Osteoblast (primary cell): ENCODE measurements around the gene ZYG11A. TPM values are rescaled to one million over a fixed set of nuclear protein-coding genes. Genes with fewer than 3 reads are reported as not detected.

Source experiments
- DNase-seq: peaks from one replicate; pipeline ENCODE4 v3.0.0; 2011; ENCODE audit warnings: low spot score, mixed read lengths; ENCODE audit not compliant: insufficient read length; ENCODE audit errors: missing footprints
- H2AFZ ChIP-seq: 2 replicates; pipeline ENCODE4 v1.6.0; 2011; ENCODE audit warnings: mild to moderate bottlenecking, low read length
- H3K27ac ChIP-seq: 2 replicates; pipeline ENCODE4 v1.5.1; 2011; ENCODE audit warnings: mild to moderate bottlenecking, low read depth, low read length, moderate library complexity
- H3K27me3 ChIP-seq: 2 replicates; pipeline ENCODE4 v1.6.0; 2012; ENCODE audit warnings: mild to moderate bottlenecking, control low read depth, inconsistent platforms, low read length, moderate library complexity; ENCODE audit not compliant: insufficient read depth
- H3K36me3 ChIP-seq: 2 replicates; pipeline ENCODE4 v1.5.1; 2011; ENCODE audit warnings: mild to moderate bottlenecking, low read length, control low read depth, moderate library complexity; ENCODE audit not compliant: insufficient read depth
- H3K4me1 ChIP-seq: 2 replicates; pipeline ENCODE4 v1.5.1; 2011; ENCODE audit warnings: mild to moderate bottlenecking, low read length, control low read depth, moderate library complexity; ENCODE audit not compliant: insufficient read depth
- H3K4me2 ChIP-seq: 2 replicates; pipeline ENCODE4 v1.6.0; 2011; ENCODE audit warnings: mild to moderate bottlenecking, low read length; ENCODE audit not compliant: insufficient read depth
- H3K4me3 ChIP-seq: fragments of 200-600 bp; sonication (generic); 3 replicates; pipeline ENCODE4 v1.5.1; 2012; ENCODE audit warnings: mild to moderate bottlenecking, low read length, inconsistent platforms; ENCODE audit not compliant: insufficient read depth
- H3K79me2 ChIP-seq: 2 replicates; pipeline ENCODE4 v1.6.0; 2012; ENCODE audit warnings: mild to moderate bottlenecking, low read length, control low read depth, inconsistent platforms; ENCODE audit not compliant: insufficient read depth
- H3K9me3 ChIP-seq: 2 replicates; pipeline ENCODE4 v1.5.1; 2011; ENCODE audit warnings: low read depth, low read length, control low read depth
- H4K20me1 ChIP-seq: 2 replicates; pipeline ENCODE4 v1.6.0; 2012; ENCODE audit warnings: mild to moderate bottlenecking, low read length, control low read depth; ENCODE audit not compliant: insufficient read depth
- total RNA-seq: library from RNA; depleted of rRNA; stranded (reverse); fragments of >200 nt; gene quantifications from 2 replicates; pipeline ENCODE4 v1.2.3, GENCODE V29; 2012
- TF ChIP-seq, protein P1 (sequence below): IDR thresholded peaks from 2 replicates; pipeline ENCODE4 v1.5.1; 2011; ENCODE audit warnings: mild to moderate bottlenecking, low read depth, low read length, moderate library complexity; ENCODE audit errors: extremely low read depth

Gene ZYG11A
- total RNA-seq, 1 donor, result under 0.01 TPM

DNA sequence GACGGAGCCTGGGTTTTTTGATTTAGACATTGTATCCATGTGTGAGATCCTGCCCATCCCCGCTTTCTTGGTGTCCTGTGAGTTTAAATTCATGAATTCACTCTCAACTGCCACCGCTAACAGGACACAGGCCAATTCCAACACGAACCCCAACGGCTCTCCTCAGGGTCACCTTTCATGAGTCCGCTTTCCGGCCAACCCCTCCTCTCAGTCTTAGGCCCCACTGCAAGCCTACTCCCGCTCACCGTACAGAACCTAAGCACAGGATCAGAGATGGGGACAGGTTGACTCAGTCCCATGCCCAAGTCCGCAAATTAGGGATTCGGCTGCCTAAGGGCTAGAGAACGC, 84.3 kb downstream of the ZYG11A start:
- no peak overlapping the region for H3K27ac ChIP-seq
- no peaks in the 10 kb centered on the region for H3K27me3 ChIP-seq
- peaks cover 22% of the 10 kb centered on the region for H3K79me2 ChIP-seq
- H3K4me2 ChIP-seq, result peak overlapping the region; percentile 96
- H3K9me3 ChIP-seq, result no peaks in the 10 kb centered on the region
- H3K4me1 ChIP-seq, result peaks cover 8% of the 10 kb centered on the region
- H2AFZ ChIP-seq, result peak overlapping the region; percentile 100
- peak overlapping the region; percentile 91 for H3K4me3 ChIP-seq
- TF ChIP-seq, protein P1, sequence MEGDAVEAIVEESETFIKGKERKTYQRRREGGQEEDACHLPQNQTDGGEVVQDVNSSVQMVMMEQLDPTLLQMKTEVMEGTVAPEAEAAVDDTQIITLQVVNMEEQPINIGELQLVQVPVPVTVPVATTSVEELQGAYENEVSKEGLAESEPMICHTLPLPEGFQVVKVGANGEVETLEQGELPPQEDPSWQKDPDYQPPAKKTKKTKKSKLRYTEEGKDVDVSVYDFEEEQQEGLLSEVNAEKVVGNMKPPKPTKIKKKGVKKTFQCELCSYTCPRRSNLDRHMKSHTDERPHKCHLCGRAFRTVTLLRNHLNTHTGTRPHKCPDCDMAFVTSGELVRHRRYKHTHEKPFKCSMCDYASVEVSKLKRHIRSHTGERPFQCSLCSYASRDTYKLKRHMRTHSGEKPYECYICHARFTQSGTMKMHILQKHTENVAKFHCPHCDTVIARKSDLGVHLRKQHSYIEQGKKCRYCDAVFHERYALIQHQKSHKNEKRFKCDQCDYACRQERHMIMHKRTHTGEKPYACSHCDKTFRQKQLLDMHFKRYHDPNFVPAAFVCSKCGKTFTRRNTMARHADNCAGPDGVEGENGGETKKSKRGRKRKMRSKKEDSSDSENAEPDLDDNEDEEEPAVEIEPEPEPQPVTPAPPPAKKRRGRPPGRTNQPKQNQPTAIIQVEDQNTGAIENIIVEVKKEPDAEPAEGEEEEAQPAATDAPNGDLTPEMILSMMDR, result no peak
- H4K20me1 ChIP-seq, result peaks cover 6% of the 10 kb centered on the region
- no peak for DNase-seq
- no peaks in the 10 kb centered on the region for H3K36me3 ChIP-seq

DNA sequence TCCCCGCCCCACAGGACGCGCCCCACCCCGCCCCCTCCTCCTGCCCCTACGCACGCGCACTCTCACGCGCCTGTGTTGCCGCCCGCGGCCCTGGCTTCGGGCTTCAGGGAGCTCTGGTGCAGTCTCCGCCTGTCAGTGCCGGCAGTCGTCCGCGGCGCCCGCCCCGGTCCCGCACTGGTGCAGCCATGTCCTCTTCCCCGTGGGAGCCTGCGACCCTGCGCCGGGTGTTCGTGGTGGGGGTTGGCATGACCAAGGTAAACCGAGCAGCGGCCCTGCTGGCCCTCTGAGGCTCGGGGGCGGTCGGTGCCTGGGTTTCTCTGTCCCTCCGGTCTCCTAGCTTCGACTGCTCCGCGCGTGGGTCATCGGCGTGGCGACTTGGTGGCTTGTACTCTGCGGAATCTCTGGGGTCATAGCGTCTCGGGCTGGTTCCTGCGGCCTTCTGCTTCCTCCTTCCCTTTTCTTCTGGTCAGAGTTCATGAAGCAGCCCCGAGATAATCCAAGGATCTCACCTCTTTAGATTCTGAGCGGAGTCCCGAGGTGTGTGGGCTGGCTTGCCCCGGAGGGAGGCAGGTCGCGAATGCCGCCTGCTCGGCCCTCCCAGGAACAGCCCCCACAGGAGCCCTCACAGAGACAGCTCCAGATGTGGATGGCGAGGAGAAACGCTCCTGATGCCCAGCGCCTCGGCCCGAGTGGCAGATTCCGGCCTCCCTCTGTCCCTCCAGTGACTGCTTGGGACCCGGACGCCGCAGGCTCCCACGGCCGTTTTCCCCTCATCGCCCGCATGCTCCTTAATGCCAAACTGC, 84.9 kb downstream of the ZYG11A start, which contains the start of gene SCP2:
Gene SCP2, plus strand, starts transcription at position 65 of the 803 bp plus-strand sequence. Its CDS starts 121 bp downstream, at position 186.
- peak; percentile 97 for DNase-seq
- Histone ChIP-seq H3K9me3 (no peaks in the 10 kb centered on the region), H3K4me2 (peak within 1 kb of the TSS; percentile 96), H3K79me2 (peaks cover 22% of the 10 kb centered on the region), H3K4me1 (peaks cover 8% of the 10 kb centered on the region), H3K27me3 (no peaks in the 10 kb centered on the region), H3K36me3 (no peaks in the 10 kb centered on the region), H3K4me3 (peak within 1 kb of the TSS; percentile 91), H3K27ac (peak within 1 kb of the TSS; percentile 69), H4K20me1 (peaks cover 6% of the 10 kb centered on the region), H2AFZ (peak within 1 kb of the TSS; percentile 100)
- TF ChIP-seq, protein P1, result no peak

DNA sequence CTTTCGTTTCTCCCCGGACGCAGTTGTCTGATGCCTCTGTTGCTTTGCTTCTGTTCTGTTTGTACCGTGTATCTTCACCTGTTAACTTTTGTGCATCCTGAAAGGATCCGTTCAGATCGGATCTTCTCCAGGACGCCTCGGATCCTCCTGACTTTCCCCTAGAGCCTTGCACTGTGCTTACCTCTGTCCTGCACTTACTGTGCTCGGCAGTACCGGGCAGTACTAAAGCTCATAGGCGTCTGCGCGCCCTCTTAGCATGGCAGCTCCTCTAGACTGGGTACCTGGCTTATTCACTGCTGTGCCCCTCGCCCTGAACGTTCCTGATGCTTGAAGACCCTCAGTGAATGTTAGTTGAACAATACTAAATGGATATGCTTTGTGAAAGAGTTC, 85.5 kb downstream of the ZYG11A start:
- H3K4me2 ChIP-seq, result peak overlapping the region; percentile 96
- DNase-seq, result peak; percentile 88
- H3K27me3 ChIP-seq, result no peaks in the 10 kb centered on the region
- TF ChIP-seq, protein P1, result no peak
- peak overlapping the region; percentile 98 for H2AFZ ChIP-seq
- peaks cover 6% of the 10 kb centered on the region for H4K20me1 ChIP-seq
- peaks cover 22% of the 10 kb centered on the region for H3K79me2 ChIP-seq
- peak overlapping the region; percentile 91 for H3K4me3 ChIP-seq
- no peaks in the 10 kb centered on the region for H3K36me3 ChIP-seq
- no peaks in the 10 kb centered on the region for H3K9me3 ChIP-seq
- peak overlapping the region; percentile 69 for H3K27ac ChIP-seq
- H3K4me1 ChIP-seq, result peaks cover 8% of the 10 kb centered on the region

DNA sequence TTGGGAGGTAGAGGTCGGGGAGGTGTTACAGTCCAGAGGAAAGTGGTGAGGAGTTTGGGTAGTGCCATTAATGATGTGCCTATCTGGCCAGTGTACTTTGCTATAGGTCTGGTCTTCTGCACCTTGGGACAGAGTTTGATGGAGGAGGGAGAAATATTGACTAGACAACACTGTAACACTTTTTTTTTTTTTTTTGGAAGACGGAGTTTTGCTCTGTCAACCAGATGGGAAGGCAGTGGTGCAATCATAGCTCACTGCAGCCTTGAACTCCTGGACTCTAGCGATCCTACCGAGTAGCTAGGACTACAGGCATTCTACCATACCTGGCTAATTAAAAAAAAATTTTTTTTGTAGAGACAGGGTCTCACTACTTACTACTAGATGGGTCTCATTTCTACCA, 86.5 kb downstream of the ZYG11A start:
- no peak overlapping the region for H3K4me3 ChIP-seq
- TF ChIP-seq, protein P1, result no peak
- no peak for DNase-seq

More for the DNA sequence above, 86.5 kb downstream of the ZYG11A start:
- Histone ChIP-seq H3K79me2 (peaks cover 22% of the 10 kb centered on the region), H3K27ac (no peak overlapping the region), H2AFZ (no peak overlapping the region), H3K36me3 (no peaks in the 10 kb centered on the region), H3K9me3 (no peaks in the 10 kb centered on the region), H3K4me2 (no peak overlapping the region), H4K20me1 (peaks cover 6% of the 10 kb centered on the region), H3K27me3 (no peaks in the 10 kb centered on the region), H3K4me1 (peaks cover 8% of the 10 kb centered on the region)
